Panc1 (cell line): ENCODE results near the gene DYNC1H1. TPM values are rescaled to one million over a fixed set of nuclear protein-coding genes. Genes with fewer than 3 reads are reported as not detected.
A peak's percentile ranks its signal among the peaks of the same experiment; 100 is the strongest.

Source experiments
- ATAC-seq: fragments of 200-7000 bp; cut with Tn5 transposase; 2 replicates; pipeline ENCODE4 v1.9.1; 2020; ENCODE audit warnings: mild to moderate bottlenecking, moderate library complexity
- BruUV-seq: library from RNA; stranded (reverse); fragments of 400-500 nt; replicated peaks from 2 replicates; lab custom pipeline; 2021; lab: Mats Ljungman, UMichigan
- CTCF ChIA-PET: fragments of 300-600 bp; sonication (Branson Sonifier 250); formaldehyde crosslinking; loops from one replicate; lab custom pipeline; 2022; ENCODE audit warnings: antibody characterized with exemption; lab: Charles Lee
- POLR2A ChIA-PET: fragments of 300-600 bp; sonication (Branson Sonifier 250); formaldehyde crosslinking; loops from one replicate; lab custom pipeline; 2022; ENCODE audit warnings: antibody characterized with exemption; lab: Charles Lee
- DNase-seq: peaks from one replicate; pipeline ENCODE4 v3.0.0-alpha.2; 2010; ENCODE audit warnings: low read depth, low spot score
- H3K27ac ChIP-seq: 2 replicates; pipeline ENCODE4 v1.5.1; 2011; ENCODE audit warnings: mild to moderate bottlenecking, low read length, inconsistent platforms
- H3K27me3 ChIP-seq: fragments of 200-500 bp; sonication (Bioruptor generic); 2 replicates; pipeline ENCODE4 v1.6.0; 2014; ENCODE audit warnings: low read length, inconsistent platforms; ENCODE audit not compliant: control insufficient read depth, insufficient read depth
- H3K36me3 ChIP-seq: fragments of 200-500 bp; sonication (Bioruptor generic); 2 replicates; pipeline ENCODE4 v1.5.1; 2014; ENCODE audit warnings: inconsistent platforms, mild to moderate bottlenecking, low read length, moderate library complexity; ENCODE audit not compliant: control insufficient read depth, insufficient read depth
- H3K4me1 ChIP-seq: 2 replicates; pipeline ENCODE4 v1.5.1; 2011; ENCODE audit warnings: inconsistent platforms, mild to moderate bottlenecking, low read length, moderate library complexity; ENCODE audit not compliant: control insufficient read depth, insufficient read depth
- H3K4me3 ChIP-seq, 2 experiments: 2 replicates each; pipeline ENCODE4 v1.5.1; 2011 to 2012; ENCODE audit warnings: low read depth in 2 of 2, low read length in 2 of 2, mild to moderate bottlenecking in 2 of 2, inconsistent platforms in 1 of 2, moderate library complexity in 1 of 2
- H3K9me3 ChIP-seq: fragments of 200-500 bp; sonication (Bioruptor generic); 2 replicates; pipeline ENCODE4 v1.5.1; 2014; ENCODE audit warnings: low read depth, mild to moderate bottlenecking, inconsistent platforms, low read length, moderate library complexity; ENCODE audit not compliant: control insufficient read depth, insufficient read depth
- CTCF ChIP-seq: fragments of 450-650 bp; IDR thresholded peaks from 2 replicates; pipeline ENCODE4 v1.5.1; 2017; ENCODE audit warnings: mild to moderate bottlenecking
- POLR2AphosphoS5 ChIP-seq: IDR thresholded peaks from 2 replicates; pipeline ENCODE4 v1.6.1; 2012; ENCODE audit warnings: mild to moderate bottlenecking, low read depth, low read length, moderate library complexity
- REST ChIP-seq, 2 experiments: IDR thresholded peaks; 2 replicates each; pipeline ENCODE4 v1.6.1; 2011 to 2012; ENCODE audit warnings: low read depth in 2 of 2, control low read depth in 1 of 2, low read length in 1 of 2, mild to moderate bottlenecking in 1 of 2, moderate library complexity in 1 of 2; ENCODE audit not compliant: insufficient read depth in 1 of 2
- SIN3A ChIP-seq: IDR thresholded peaks from 2 replicates; pipeline ENCODE4 v1.6.1; 2012; ENCODE audit warnings: low read depth, mild to moderate bottlenecking, low read length, moderate library complexity, borderline replicate concordance; ENCODE audit not compliant: insufficient read depth
- TCF7L2 ChIP-seq: IDR thresholded peaks from 2 replicates; pipeline ENCODE4 v1.6.1; 2011; ENCODE audit warnings: mild to moderate bottlenecking, low read depth, low read length, inconsistent platforms
- in situ Hi-C: cut with HindIII; loops from 2 replicates; pipeline ENCODE4 v1.10.0; 2016; ENCODE audit warnings: low sequenced_read_pairs, low pct_unique_long_range_greater_than_20kb
- intact Hi-C: fragments of 100-400 bp; cut with micrococcal nuclease; formaldehyde crosslinking; loops from one replicate; pipeline ENCODE4 v1.10.0; 2022; ENCODE audit not compliant: unreplicated experiment
- total RNA-seq: library from RNA; stranded (reverse); gene quantifications from one replicate; pipeline ENCODE4 v1.2.1, GENCODE V29; 2021; ENCODE audit not compliant: unreplicated experiment

DYNC1H1 gene
- total RNA-seq, 1 experiment from 2014 or later = 382 TPM

- Histone ChIP-seq H3K4me1 (no peaks in the 10 kb centered on the region), H3K4me3 (no peak overlapping the region), H3K27ac (no peak overlapping the region), H3K27me3 (no peaks in the 10 kb centered on the region), H3K36me3 (no peaks in the 10 kb centered on the region), H3K9me3 (no peaks in the 10 kb centered on the region)
- CTCF ChIA-PET = no interaction called here
- no TSS peak for BruUV-seq
- TF ChIP-seq REST (IDR thresholded peaks at IDR 0.05; ENCODE audit: insufficient read depth in 1 of 2, low read depth in 2 of 2, low read length in 1 of 2) (no peak), CTCF (no peak), TCF7L2 (no peak), SIN3A (no peak), POLR2AphosphoS5 (no peak)
- DNase-seq (no peak), ATAC-seq (no peak)
- in situ Hi-C loops = no loop called here
- POLR2A ChIA-PET = no interaction called here
- intact Hi-C loops = no loop called here
These were observed 101.7 kb downstream of the DYNC1H1 start for GRCh38 chr14:102066041-102066451.

GRCh38 chr14:102071283-102071998 is 107.1 kb downstream of the DYNC1H1 start:
- H3K36me3 ChIP-seq = no peaks in the 10 kb centered on the region
- no peak overlapping the region for H3K4me3 ChIP-seq
- BruUV-seq = no TSS peak
- H3K9me3 ChIP-seq = no peaks in the 10 kb centered on the region
- peak; percentile 26; the same call in 1 of the 2 replicates for ATAC-seq
- ChIA-PET CTCF (no interaction called here), POLR2A (no interaction called here)
- no peak overlapping the region for H3K27ac ChIP-seq
- in situ Hi-C loops = no loop called here
- peaks cover 7% of the 10 kb centered on the region; the same call in 1 of the 2 replicates for H3K4me1 ChIP-seq
- intact Hi-C loops = no loop called here
- TF ChIP-seq CTCF = no peak
- TF ChIP-seq TCF7L2 = no peak
- TF ChIP-seq REST (IDR thresholded peaks at IDR 0.05; ENCODE audit: insufficient read depth in 1 of 2, low read depth in 2 of 2, low read length in 1 of 2) = no peak
- no peak for TF ChIP-seq POLR2AphosphoS5
- TF ChIP-seq SIN3A = no peak
- no peak for DNase-seq
- H3K27me3 ChIP-seq = no peaks in the 10 kb centered on the region
